ENCODE measurements around the gene C1orf105.

C1orf105 gene

DNA sequence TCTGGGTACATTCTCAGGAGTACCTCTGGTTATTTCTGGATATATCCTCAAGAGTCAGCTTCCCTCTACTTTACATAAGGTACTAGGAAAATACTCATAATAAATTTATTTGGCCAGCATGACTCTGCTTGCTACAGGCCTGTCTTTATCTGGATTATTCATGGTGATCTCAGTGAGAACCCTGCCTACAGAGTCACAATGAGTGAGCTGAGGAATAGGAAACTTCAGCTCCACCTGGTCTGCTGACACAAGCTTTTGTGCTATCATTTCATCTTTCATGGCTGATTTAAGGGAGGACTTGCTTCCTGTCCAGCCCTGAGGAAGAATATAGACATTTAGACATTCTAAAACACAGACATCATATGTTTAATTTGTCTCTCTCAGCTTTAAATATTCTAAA, 93.0 kb downstream of the C1orf105 start:
- TF ChIP-seq YY1 (IDR thresholded peaks at IDR 0.05; ENCODE audit: insufficient read depth, insufficient read length) = no peak
- TF ChIP-seq SUZ12 (IDR thresholded peaks at IDR 0.05; ENCODE audit: extremely low read depth, insufficient read depth, insufficient read length) = no peak
- no peak for TF ChIP-seq ZNF274 (IDR thresholded peaks at IDR 0.05; ENCODE audit: low read depth, low read length)
- Histone ChIP-seq H3K4me1 (ENCODE audit: insufficient read depth, insufficient read length) (no peaks in the 10 kb centered on the region), H3K9ac (ENCODE audit: insufficient read length, low read depth) (no peak overlapping the region), H3K27me3 (ENCODE audit: insufficient read depth, insufficient read length) (no peaks in the 10 kb centered on the region), H3K9me3 (ENCODE audit: insufficient read depth, low read length) (no peaks in the 10 kb centered on the region; the same call in 1 of the 2 replicates), H3K36me3 (ENCODE audit: insufficient read depth, insufficient read length, low read length) (no peaks in the 10 kb centered on the region), H3K4me3 (ENCODE audit: insufficient read length, low read depth) (no peak overlapping the region)
- no peak for DNase-seq (ENCODE audit: low read depth, low spot score)

- Histone ChIP-seq H3K4me3 (ENCODE audit: insufficient read length, low read depth) (no peak overlapping the region), H3K27me3 (ENCODE audit: insufficient read depth, insufficient read length) (no peaks in the 10 kb centered on the region), H3K36me3 (ENCODE audit: insufficient read depth, insufficient read length, low read length) (no peaks in the 10 kb centered on the region), H3K9ac (ENCODE audit: insufficient read length, low read depth) (no peak overlapping the region), H3K9me3 (ENCODE audit: insufficient read depth, low read length) (no peaks in the 10 kb centered on the region; the same call in 1 of the 2 replicates), H3K4me1 (ENCODE audit: insufficient read depth, insufficient read length) (no peaks in the 10 kb centered on the region)
- TF ChIP-seq SUZ12 (IDR thresholded peaks at IDR 0.05; ENCODE audit: extremely low read depth, insufficient read depth, insufficient read length) (no peak), YY1 (IDR thresholded peaks at IDR 0.05; ENCODE audit: insufficient read depth, insufficient read length) (no peak), ZNF274 (IDR thresholded peaks at IDR 0.05; ENCODE audit: low read depth, low read length) (no peak)
- DNase-seq (ENCODE audit: low read depth, low spot score) = no peak
Observed at GRCh38 chr1:172514108-172514507, 93.6 kb downstream of the C1orf105 start.

DNA sequence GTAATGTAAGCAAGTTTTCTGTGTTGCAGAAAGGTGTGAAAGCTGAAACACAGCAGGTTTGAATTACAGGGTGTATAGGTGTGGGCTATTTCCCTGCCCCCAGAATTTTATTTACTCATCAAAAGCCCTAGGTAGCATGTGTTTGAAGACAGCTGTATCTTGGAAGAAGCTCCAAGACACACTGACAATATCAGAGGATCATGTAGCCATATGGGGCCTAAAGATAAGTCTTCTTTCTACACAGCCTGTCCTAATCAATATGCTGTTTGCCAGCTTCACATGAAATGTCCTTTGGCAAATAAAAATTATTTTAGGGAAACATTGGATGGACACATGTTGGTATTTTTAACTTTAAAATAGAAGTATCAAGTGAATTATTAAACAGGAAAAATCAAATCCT, 95.0 kb downstream of the C1orf105 start:
- TF ChIP-seq YY1 (IDR thresholded peaks at IDR 0.05; ENCODE audit: insufficient read depth, insufficient read length) = no peak
- TF ChIP-seq ZNF274 (IDR thresholded peaks at IDR 0.05; ENCODE audit: low read depth, low read length) = no peak
- no peak for TF ChIP-seq SUZ12 (IDR thresholded peaks at IDR 0.05; ENCODE audit: extremely low read depth, insufficient read depth, insufficient read length)
- H3K4me3 ChIP-seq (ENCODE audit: insufficient read length, low read depth) = no peak overlapping the region
- DNase-seq (ENCODE audit: low read depth, low spot score) = no peak
- no peaks in the 10 kb centered on the region for H3K36me3 ChIP-seq (ENCODE audit: insufficient read depth, insufficient read length, low read length)
- no peaks in the 10 kb centered on the region for H3K4me1 ChIP-seq (ENCODE audit: insufficient read depth, insufficient read length)
- no peaks in the 10 kb centered on the region for H3K27me3 ChIP-seq (ENCODE audit: insufficient read depth, insufficient read length)
- no peak overlapping the region for H3K9ac ChIP-seq (ENCODE audit: insufficient read length, low read depth)
- no peaks in the 10 kb centered on the region; the same call in 1 of the 2 replicates for H3K9me3 ChIP-seq (ENCODE audit: insufficient read depth, low read length)

DNA sequence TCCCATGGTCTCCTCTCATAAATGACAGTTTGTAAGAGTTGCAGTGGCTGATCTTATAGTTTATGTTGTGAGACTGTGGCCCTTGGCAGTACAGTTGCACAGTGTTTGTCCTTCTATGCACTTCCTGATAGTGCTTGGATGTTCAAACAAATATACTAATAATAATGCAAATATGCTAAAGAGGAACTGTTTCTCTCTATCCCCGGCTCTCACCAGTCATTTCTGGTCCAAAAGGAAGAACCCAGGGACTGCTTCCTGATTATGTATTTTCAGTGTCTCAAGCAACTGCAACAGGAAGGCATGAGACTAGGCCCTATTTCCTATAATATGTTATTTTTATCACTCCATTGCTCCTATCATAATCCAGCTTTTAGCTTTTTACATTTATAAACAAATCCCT, 95.4 kb downstream of the C1orf105 start:
- Histone ChIP-seq H3K9ac (ENCODE audit: insufficient read length, low read depth) (no peak overlapping the region), H3K4me3 (ENCODE audit: insufficient read length, low read depth) (no peak overlapping the region), H3K4me1 (ENCODE audit: insufficient read depth, insufficient read length) (no peaks in the 10 kb centered on the region), H3K36me3 (ENCODE audit: insufficient read depth, insufficient read length, low read length) (no peaks in the 10 kb centered on the region), H3K27me3 (ENCODE audit: insufficient read depth, insufficient read length) (no peaks in the 10 kb centered on the region), H3K9me3 (ENCODE audit: insufficient read depth, low read length) (no peaks in the 10 kb centered on the region; the same call in 1 of the 2 replicates)
- no peak for DNase-seq (ENCODE audit: low read depth, low spot score)
- TF ChIP-seq YY1 (IDR thresholded peaks at IDR 0.05; ENCODE audit: insufficient read depth, insufficient read length) = no peak
- no peak for TF ChIP-seq SUZ12 (IDR thresholded peaks at IDR 0.05; ENCODE audit: extremely low read depth, insufficient read depth, insufficient read length)
- TF ChIP-seq ZNF274 (IDR thresholded peaks at IDR 0.05; ENCODE audit: low read depth, low read length) = no peak

- H3K27me3 ChIP-seq (ENCODE audit: insufficient read depth, insufficient read length) = no peaks in the 10 kb centered on the region
- no peaks in the 10 kb centered on the region for H3K4me1 ChIP-seq (ENCODE audit: insufficient read depth, insufficient read length)
- no peak for TF ChIP-seq SUZ12 (IDR thresholded peaks at IDR 0.05; ENCODE audit: extremely low read depth, insufficient read depth, insufficient read length)
- no peak for TF ChIP-seq ZNF274 (IDR thresholded peaks at IDR 0.05; ENCODE audit: low read depth, low read length)
- no peak for TF ChIP-seq YY1 (IDR thresholded peaks at IDR 0.05; ENCODE audit: insufficient read depth, insufficient read length)
- no peaks in the 10 kb centered on the region for H3K36me3 ChIP-seq (ENCODE audit: insufficient read depth, insufficient read length, low read length)
- H3K9me3 ChIP-seq (ENCODE audit: insufficient read depth, low read length) = no peaks in the 10 kb centered on the region; the same call in 1 of the 2 replicates
- no peak overlapping the region for H3K4me3 ChIP-seq (ENCODE audit: insufficient read length, low read depth)
- no peak for DNase-seq (ENCODE audit: low read depth, low spot score)
- no peak overlapping the region for H3K9ac ChIP-seq (ENCODE audit: insufficient read length, low read depth)
Observed at GRCh38 chr1:172517081-172517480, 96.6 kb downstream of the C1orf105 start.

- H3K4me3 ChIP-seq (ENCODE audit: insufficient read length, low read depth) = no peak overlapping the region
- TF ChIP-seq YY1 (IDR thresholded peaks at IDR 0.05; ENCODE audit: insufficient read depth, insufficient read length) = no peak
- TF ChIP-seq SUZ12 (IDR thresholded peaks at IDR 0.05; ENCODE audit: extremely low read depth, insufficient read depth, insufficient read length) = no peak
- TF ChIP-seq ZNF274 (IDR thresholded peaks at IDR 0.05; ENCODE audit: low read depth, low read length) = no peak
- no peaks in the 10 kb centered on the region for H3K36me3 ChIP-seq (ENCODE audit: insufficient read depth, insufficient read length, low read length)
- no peak for DNase-seq (ENCODE audit: low read depth, low spot score)
- no peaks in the 10 kb centered on the region; the same call in 1 of the 2 replicates for H3K9me3 ChIP-seq (ENCODE audit: insufficient read depth, low read length)
- H3K27me3 ChIP-seq (ENCODE audit: insufficient read depth, insufficient read length) = no peaks in the 10 kb centered on the region
- no peaks in the 10 kb centered on the region for H3K4me1 ChIP-seq (ENCODE audit: insufficient read depth, insufficient read length)
- no peak overlapping the region for H3K9ac ChIP-seq (ENCODE audit: insufficient read length, low read depth)
Observed at GRCh38 chr1:172517545-172517944, 97.1 kb downstream of the C1orf105 start.
